Endometrial microvascular endothelial cells (primary cell): Measurements from ENCODE around the gene NLRP1. TPM values are rescaled to one million over a fixed set of nuclear protein-coding genes. Genes with fewer than 3 reads are reported as not detected.

ENCODE experiments used
- in situ Hi-C: cut with HindIII; loops from 2 replicates; pipeline ENCODE4 v1.10.0; 2017; ENCODE audit warnings: low sequenced_read_pairs, low pct_unique_long_range_greater_than_20kb; ENCODE audit errors: inconsistent ontology term
- total RNA-seq: library from RNA; depleted of rRNA; stranded (reverse); fragments of >200 nt; gene quantifications from one replicate; pipeline ENCODE4 v1.2.3, GENCODE V29; 2015; ENCODE audit errors: inconsistent ontology term

NLRP1 gene
- 35.2 TPM for total RNA-seq

DNA sequence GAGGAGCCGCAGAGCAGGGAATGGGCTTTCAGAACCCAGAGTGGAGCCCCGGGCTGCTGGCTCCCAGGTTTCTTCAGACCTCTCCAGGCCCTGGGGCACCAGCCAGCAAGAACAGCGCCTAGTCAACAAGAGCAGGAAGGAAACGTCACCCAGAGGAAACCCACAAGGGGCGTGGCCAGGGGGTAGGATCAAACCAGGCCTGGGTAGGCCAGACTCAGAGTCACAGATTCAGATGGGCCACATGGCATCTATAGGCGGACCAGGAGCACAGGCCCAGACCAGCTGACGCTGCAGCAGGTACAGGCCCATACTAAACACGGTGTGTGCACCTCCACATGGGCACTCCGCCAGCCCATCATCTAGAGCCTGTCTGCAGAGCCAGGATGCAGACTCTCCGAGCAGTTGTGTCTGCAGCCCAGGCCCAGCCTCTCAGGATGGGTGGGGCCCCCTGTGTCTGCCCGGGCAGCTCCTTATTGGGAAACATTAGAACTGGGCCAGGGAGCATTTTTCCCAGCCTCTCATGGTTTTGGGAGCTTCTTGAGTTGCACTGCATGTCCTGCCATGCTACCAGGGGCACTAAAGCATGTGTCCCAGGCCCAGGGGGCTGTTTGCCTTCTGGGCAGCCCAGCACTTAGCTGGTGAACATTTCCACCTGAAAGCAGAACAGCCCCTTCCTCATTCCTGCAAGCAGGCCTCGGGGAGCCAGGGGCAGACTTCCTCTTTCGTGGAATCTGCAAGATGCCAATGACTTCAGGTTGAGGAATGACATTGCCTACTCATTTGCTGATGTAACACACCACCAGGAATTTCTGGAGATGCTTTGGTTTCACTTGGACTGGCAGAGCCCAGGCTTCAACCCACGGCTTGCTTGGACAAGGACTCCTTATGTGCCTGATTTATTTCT is at the start of gene NLRP1:
NLRP1 (minus strand) TSS at position 127 of the 904 bp plus-strand sequence. CDS start 552 bp downstream, outside the sequence.
- in situ Hi-C loops = no loop called here

DNA sequence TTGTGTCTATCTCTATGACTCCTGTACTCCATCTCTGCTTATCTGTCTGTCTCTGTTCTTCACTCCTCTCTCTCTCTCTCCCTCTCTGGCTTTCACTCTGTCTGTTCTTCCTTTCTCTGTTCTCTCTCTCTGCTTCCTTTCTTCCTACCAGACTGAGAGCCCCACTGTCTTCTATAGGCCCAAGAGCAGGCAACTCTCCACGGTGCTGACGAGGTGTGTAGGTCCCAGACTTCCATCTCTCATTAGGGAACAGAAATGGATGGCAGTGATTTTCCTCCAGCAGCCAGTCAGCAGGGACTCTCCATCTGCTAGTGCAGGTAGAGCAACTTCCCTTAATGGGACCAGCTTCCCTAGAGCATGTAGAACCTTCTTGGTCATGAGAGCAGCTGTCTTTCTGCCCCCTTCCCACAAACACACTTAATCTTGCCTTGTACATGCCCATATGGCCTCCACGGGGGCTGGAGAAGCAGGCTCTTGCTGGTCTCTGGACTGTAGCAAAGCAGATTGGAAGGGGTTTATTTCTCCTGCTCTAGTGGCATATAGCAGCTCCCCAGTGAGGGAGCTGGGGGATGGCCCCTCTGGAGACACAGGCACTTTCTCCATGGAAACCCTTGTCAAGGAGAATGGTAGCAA is 47.8 kb upstream of the NLRP1 start:
- in situ Hi-C loops = no loop called here

- in situ Hi-C loops = no loop called here
Measured at GRCh38 chr17:5630434-5630833, 46.1 kb upstream of the NLRP1 start.

DNA sequence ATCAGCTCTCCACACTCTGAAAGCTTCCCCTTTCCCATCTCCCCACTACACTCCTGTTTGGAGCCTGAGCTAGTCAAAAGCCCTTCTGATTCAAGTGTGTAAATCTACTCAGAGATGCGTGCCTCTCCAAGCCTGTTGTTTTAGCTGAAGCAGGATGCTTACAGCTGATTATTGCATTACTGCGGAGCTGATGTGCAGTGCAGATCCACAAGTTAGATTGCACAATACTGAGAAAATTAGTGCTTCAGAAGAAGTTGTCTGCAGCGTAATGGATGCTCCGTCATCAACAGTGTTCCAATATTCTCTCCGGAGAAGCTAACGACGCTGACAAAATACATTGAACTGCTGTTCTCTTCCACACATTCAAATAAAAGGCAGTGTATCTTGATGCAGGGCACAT is 44.8 kb upstream of the NLRP1 start:
- in situ Hi-C loops = no loop called here

GRCh38 chr17:5628262-5628661 is 44.0 kb upstream of the NLRP1 start:
- in situ Hi-C loops = no loop called here

- in situ Hi-C loops = no loop called here
Measured at GRCh38 chr17:5624211-5624610, 39.9 kb upstream of the NLRP1 start.

DNA sequence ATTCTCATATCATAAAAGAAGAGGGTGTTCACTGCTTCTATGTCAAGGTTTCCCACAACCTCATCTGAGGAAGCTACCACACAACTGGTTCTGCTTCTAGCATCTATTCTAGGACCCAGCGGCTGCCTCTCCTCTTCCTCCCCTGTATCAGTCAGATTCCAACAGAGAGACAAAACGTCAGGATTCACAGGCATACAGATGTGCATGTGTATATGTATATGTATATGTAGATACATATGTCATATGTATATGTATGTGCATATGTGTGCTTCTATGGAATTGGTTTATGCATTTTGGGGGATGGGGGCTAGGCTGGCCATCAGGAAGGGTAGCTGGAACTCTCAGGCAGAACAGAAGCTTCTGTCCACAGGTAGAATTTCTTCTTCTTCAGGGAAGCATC is 37.4 kb upstream of the NLRP1 start:
- in situ Hi-C loops = no loop called here

- in situ Hi-C loops = no loop called here
Measured at GRCh38 chr17:5621026-5621425, 36.7 kb upstream of the NLRP1 start.

- in situ Hi-C loops = no loop called here
Measured at GRCh38 chr17:5619088-5619740, 34.9 kb upstream of the NLRP1 start.

DNA sequence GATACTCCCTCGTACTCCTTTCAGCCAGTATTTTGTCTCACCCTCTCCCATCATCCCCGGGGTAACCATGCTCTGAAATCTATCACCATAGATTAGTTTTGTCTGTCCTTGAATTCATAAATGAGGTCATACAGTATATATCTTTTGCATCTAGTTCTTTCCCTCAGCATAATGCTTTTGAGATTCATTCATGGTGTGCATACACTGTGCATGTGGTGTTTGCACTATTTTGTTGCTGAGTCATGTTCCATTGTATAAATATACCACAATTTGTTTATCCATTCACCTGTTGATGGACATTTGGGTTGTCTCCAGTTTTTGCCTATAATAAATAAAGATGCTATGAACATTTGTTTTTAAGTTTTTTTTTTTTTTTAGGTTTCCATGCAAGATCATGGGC is 34.2 kb upstream of the NLRP1 start:
- in situ Hi-C loops = no loop called here

DNA sequence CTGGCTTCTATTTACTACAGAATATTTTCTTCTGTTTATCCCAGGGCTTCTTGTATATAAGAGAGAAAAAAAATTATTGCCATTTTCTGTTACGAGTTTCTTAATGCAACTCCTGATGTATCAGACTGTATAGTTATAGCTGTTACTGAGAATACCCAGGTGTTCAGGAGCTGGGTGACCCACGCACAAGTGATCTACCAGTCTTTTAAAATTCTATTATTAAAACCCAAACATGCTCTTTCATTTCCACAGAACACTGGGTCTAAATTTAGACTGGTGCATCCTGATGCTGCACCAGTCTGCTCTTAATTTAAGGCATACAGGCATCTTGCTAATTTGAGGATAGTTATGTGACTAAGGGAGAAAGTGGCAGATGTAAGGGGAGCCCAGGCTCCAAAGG is 31.2 kb upstream of the NLRP1 start:
- in situ Hi-C loops = no loop called here

- in situ Hi-C loops = no loop called here
Measured at GRCh38 chr17:5610956-5611355, 26.6 kb upstream of the NLRP1 start.

- in situ Hi-C loops = no loop called here
Measured at GRCh38 chr17:5608399-5609112, 24.2 kb upstream of the NLRP1 start.

GRCh38 chr17:5607946-5608345 is 23.6 kb upstream of the NLRP1 start:
- in situ Hi-C loops = no loop called here

DNA sequence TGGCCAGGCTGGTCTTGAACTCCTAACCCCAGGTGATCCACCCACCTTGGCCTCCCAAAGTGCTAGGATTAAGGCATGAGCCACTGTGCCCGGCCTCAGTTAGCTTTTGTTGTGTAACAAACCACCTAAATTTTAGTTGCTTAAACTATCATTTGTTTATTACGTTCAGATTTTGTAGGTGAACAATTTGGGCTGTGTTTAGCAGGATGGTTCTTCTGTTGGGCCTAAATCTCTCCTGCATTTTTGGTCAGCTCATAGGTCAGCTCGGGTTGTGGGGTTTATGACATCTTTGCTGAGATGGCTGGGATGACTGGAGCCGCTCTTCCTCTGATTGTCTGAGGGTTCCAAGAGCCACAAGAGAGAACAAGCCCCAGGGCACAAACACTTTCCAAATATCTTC is 21.1 kb upstream of the NLRP1 start:
- in situ Hi-C loops = no loop called here

DNA sequence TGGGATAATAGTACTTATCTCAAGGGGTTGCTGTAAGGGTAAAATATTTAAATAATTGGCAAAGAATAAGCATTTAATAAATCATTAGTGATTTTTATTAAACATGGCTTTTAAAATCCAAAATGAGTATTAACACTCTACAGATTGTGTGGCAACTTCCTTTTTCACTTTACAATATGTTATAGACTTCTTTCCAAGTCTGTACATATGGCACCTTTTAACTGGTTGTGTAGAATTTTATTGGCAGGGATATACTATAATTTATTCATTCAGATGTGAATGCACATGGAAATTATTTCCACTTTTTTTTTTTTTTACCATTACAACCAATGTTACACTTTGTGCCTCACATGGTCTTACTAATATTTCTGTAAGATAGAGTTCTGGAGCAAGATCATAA is 15.7 kb upstream of the NLRP1 start:
- in situ Hi-C loops = no loop called here

GRCh38 chr17:5598457-5598856 is 14.1 kb upstream of the NLRP1 start:
- in situ Hi-C loops = loop anchor here (10.0 kb wide), 1 partner anchor 816 kb away; no protein-coding TSS in a partner anchor

- in situ Hi-C loops = loop anchor here (10.0 kb wide), 1 partner anchor 818 kb away; no protein-coding TSS in a partner anchor
Measured at GRCh38 chr17:5596421-5596820, 12.1 kb upstream of the NLRP1 start.

- in situ Hi-C loops = loop anchor here (10.0 kb wide), 1 partner anchor 819 kb away; no protein-coding TSS in a partner anchor
Measured at GRCh38 chr17:5595831-5596230, 11.5 kb upstream of the NLRP1 start.
